HAP-1 (cell line): ENCODE measurements around the gene FNDC3B.

Experiments used
- DNase-seq, 2 experiments: peaks; one replicate each; pipeline ENCODE4 v3.0.0-alpha.2; 2016 to 2020; ENCODE audit warnings: low spot score in 2 of 2
- H3K27me3 ChIP-seq: fragments of 250-450 bp; sonication (Bioruptor Pico); 2 replicates; pipeline ENCODE4 v1.5.1; 2020; ENCODE audit warnings: low read depth, mild to moderate bottlenecking, moderate library complexity
- H3K36me3 ChIP-seq: fragments of 250-450 bp; sonication (Bioruptor Pico); replicated peaks from 2 replicates; pipeline ENCODE4 v1.5.1; 2020; ENCODE audit warnings: mild to moderate bottlenecking
- H3K4me1 ChIP-seq: fragments of 250-450 bp; sonication (Bioruptor Pico); 2 replicates; pipeline ENCODE4 v1.5.1; 2020; ENCODE audit warnings: mild to moderate bottlenecking
- H3K4me3 ChIP-seq: fragments of 250-450 bp; sonication (Bioruptor Pico); 2 replicates; pipeline ENCODE4 v1.5.1; 2020; ENCODE audit warnings: mild to moderate bottlenecking, moderate library complexity
- H3K9me3 ChIP-seq: fragments of 250-450 bp; sonication (Bioruptor Pico); 2 replicates; pipeline ENCODE4 v1.5.1; 2020; ENCODE audit warnings: mild to moderate bottlenecking, moderate library complexity
- in situ Hi-C: fragments of 300-500 bp; cut with MboI; formaldehyde crosslinking; loops from 3 replicates; pipeline ENCODE4 v1.14.3; 2020; ENCODE audit warnings: low sequenced_read_pairs, inconsistent platforms, mixed read lengths

The FNDC3B gene

GRCh38 chr3:172018364-172018763 is 21.0 kb upstream of the FNDC3B start:
- Histone ChIP-seq H3K27me3 (no peaks in the 10 kb centered on the region), H3K4me3 (no peak overlapping the region), H3K4me1 (no peaks in the 10 kb centered on the region), H3K9me3 (no peaks in the 10 kb centered on the region), H3K36me3 (no peaks in the 10 kb centered on the region)
- DNase-seq: no peak
- in situ Hi-C loops: no loop called here

- Histone ChIP-seq H3K36me3 (no peaks in the 10 kb centered on the region), H3K27me3 (no peaks in the 10 kb centered on the region), H3K4me1 (no peaks in the 10 kb centered on the region), H3K4me3 (no peak overlapping the region), H3K9me3 (no peaks in the 10 kb centered on the region)
- in situ Hi-C loops: no loop called here
- DNase-seq: no peak
Observed at GRCh38 chr3:172020763-172021162, 18.6 kb upstream of the FNDC3B start.

GRCh38 chr3:172021164-172021563 is 18.2 kb upstream of the FNDC3B start:
- H3K36me3 ChIP-seq: no peaks in the 10 kb centered on the region
- H3K9me3 ChIP-seq: no peaks in the 10 kb centered on the region
- no peak for DNase-seq
- H3K4me3 ChIP-seq: no peak overlapping the region
- H3K27me3 ChIP-seq: no peaks in the 10 kb centered on the region
- in situ Hi-C loops: no loop called here
- H3K4me1 ChIP-seq: no peaks in the 10 kb centered on the region

- no peak overlapping the region for H3K4me3 ChIP-seq
- no peaks in the 10 kb centered on the region for H3K27me3 ChIP-seq
- in situ Hi-C loops: no loop called here
- DNase-seq: no peak
- H3K4me1 ChIP-seq: no peaks in the 10 kb centered on the region
- no peaks in the 10 kb centered on the region for H3K36me3 ChIP-seq
- no peaks in the 10 kb centered on the region for H3K9me3 ChIP-seq
Observed at GRCh38 chr3:172021859-172022258, 17.5 kb upstream of the FNDC3B start.

GRCh38 chr3:172023915-172024314 is 15.5 kb upstream of the FNDC3B start:
- Histone ChIP-seq H3K36me3 (no peaks in the 10 kb centered on the region), H3K9me3 (no peaks in the 10 kb centered on the region), H3K4me3 (no peak overlapping the region), H3K27me3 (no peaks in the 10 kb centered on the region), H3K4me1 (no peaks in the 10 kb centered on the region)
- in situ Hi-C loops: no loop called here
- DNase-seq: no peak

- H3K36me3 ChIP-seq: no peaks in the 10 kb centered on the region
- DNase-seq: no peak
- no peaks in the 10 kb centered on the region for H3K27me3 ChIP-seq
- no peaks in the 10 kb centered on the region for H3K9me3 ChIP-seq
- no peak overlapping the region for H3K4me3 ChIP-seq
- H3K4me1 ChIP-seq: no peaks in the 10 kb centered on the region
- in situ Hi-C loops: no loop called here
Observed at GRCh38 chr3:172024679-172025078, 14.7 kb upstream of the FNDC3B start.

- no peak for DNase-seq
- H3K4me3 ChIP-seq: no peak overlapping the region
- H3K36me3 ChIP-seq: no peaks in the 10 kb centered on the region
- no peaks in the 10 kb centered on the region for H3K27me3 ChIP-seq
- in situ Hi-C loops: no loop called here
- peaks cover 5% of the 10 kb centered on the region for H3K4me1 ChIP-seq
- no peaks in the 10 kb centered on the region for H3K9me3 ChIP-seq
Observed at GRCh38 chr3:172029425-172030098, 9.8 kb upstream of the FNDC3B start.

- in situ Hi-C loops: no loop called here
- no peak for DNase-seq
- H3K36me3 ChIP-seq: no peaks in the 10 kb centered on the region
- no peaks in the 10 kb centered on the region for H3K27me3 ChIP-seq
- H3K9me3 ChIP-seq: no peaks in the 10 kb centered on the region
- H3K4me3 ChIP-seq: no peak overlapping the region
- H3K4me1 ChIP-seq: peaks cover 5% of the 10 kb centered on the region
Observed at GRCh38 chr3:172030181-172030580, 9.2 kb upstream of the FNDC3B start.

GRCh38 chr3:172031996-172032395 is 7.4 kb upstream of the FNDC3B start:
- in situ Hi-C loops: no loop called here
- no peak for DNase-seq
- Histone ChIP-seq H3K36me3 (no peaks in the 10 kb centered on the region), H3K9me3 (no peaks in the 10 kb centered on the region), H3K27me3 (no peaks in the 10 kb centered on the region), H3K4me3 (no peak overlapping the region), H3K4me1 (peaks cover 5% of the 10 kb centered on the region)

- in situ Hi-C loops: no loop called here
- no peaks in the 10 kb centered on the region for H3K36me3 ChIP-seq
- no peak for DNase-seq
- no peak overlapping the region for H3K4me3 ChIP-seq
- no peaks in the 10 kb centered on the region for H3K9me3 ChIP-seq
- no peaks in the 10 kb centered on the region for H3K27me3 ChIP-seq
- H3K4me1 ChIP-seq: peaks cover 6% of the 10 kb centered on the region
Observed at GRCh38 chr3:172033396-172033795, 6.0 kb upstream of the FNDC3B start.

- peak; percentile 37 to 62 for DNase-seq
- Histone ChIP-seq H3K9me3 (no peaks in the 10 kb centered on the region), H3K36me3 (no peaks in the 10 kb centered on the region; the same call in 1 of the 2 replicates), H3K4me1 (peaks cover 9% of the 10 kb centered on the region), H3K4me3 (no peak overlapping the region), H3K27me3 (no peaks in the 10 kb centered on the region)
- in situ Hi-C loops: no loop called here
Observed at GRCh38 chr3:172034786-172035685, 4.3 kb upstream of the FNDC3B start.

- H3K4me3 ChIP-seq: no peak overlapping the region
- H3K4me1 ChIP-seq: peaks cover 6% of the 10 kb centered on the region
- in situ Hi-C loops: no loop called here
Observed at GRCh38 chr3:172036541-172037215, 2.7 kb upstream of the FNDC3B start.

GRCh38 chr3:172038798-172039435 is 461 bp upstream of the FNDC3B start:
- Histone ChIP-seq H3K4me1 (peaks cover 8% of the 10 kb centered on the region; the same call in 1 of the 2 replicates), H3K4me3 (peak overlapping the region; percentile 92)

More at GRCh38 chr3:172036541-172037215, 2.7 kb upstream of the FNDC3B start:
- H3K36me3 ChIP-seq: no peaks in the 10 kb centered on the region; the same call in 1 of the 2 replicates
- H3K9me3 ChIP-seq: no peaks in the 10 kb centered on the region
- DNase-seq: no peak
- no peaks in the 10 kb centered on the region for H3K27me3 ChIP-seq

More at GRCh38 chr3:172038798-172039435, 461 bp upstream of the FNDC3B start:
- no peak for DNase-seq
- Histone ChIP-seq H3K27me3 (no peaks in the 10 kb centered on the region), H3K36me3 (no peaks in the 10 kb centered on the region; the same call in 1 of the 2 replicates), H3K9me3 (no peaks in the 10 kb centered on the region)
- in situ Hi-C loops: no loop called here
